ENCODE measurements around the gene CCDC34. TPM values are rescaled to one million over a fixed set of nuclear protein-coding genes. Genes with fewer than 3 reads are reported as not detected.

Gene CCDC34
- total and polyA plus RNA-seq, 2 of the 8 experiments (the other 6 are each of a cell fraction or from before 2014, with no cell fraction given) = 7.7 to 24.3 TPM

DNA sequence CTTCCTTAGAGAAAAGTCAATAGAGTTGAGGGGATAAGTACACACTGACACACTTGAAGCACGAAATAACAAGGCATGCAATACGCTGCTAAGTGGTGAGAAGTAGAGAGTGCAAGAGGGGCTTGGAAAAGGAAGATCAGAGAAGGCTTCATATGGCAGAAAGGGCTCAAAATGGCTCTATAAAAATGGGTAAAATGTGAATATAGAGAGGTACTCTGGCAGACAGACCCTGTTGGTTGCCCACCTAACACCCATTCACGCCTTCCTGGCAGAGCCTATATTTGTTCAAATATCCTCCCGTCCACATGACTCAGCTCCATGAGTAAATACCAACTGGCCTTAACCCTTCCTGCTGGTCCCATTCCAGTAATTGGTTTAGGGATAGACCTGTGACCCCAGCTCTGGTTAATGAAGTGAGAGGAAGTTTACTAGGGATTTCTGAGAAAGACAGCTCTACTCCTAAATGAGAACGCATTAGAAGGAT is 38.9 kb upstream of the CCDC34 start:
- Histone ChIP-seq H3K23ac (ENCODE audit: insufficient read length) (no peak overlapping the region), H2BK20ac (ENCODE audit: low read length) (no peak overlapping the region), H2AK5ac (ENCODE audit: low read depth, low read length) (no peak overlapping the region), H3K79me2 (ENCODE audit: control insufficient read depth in 1 of 2, insufficient read depth in 2 of 2, low read length in 2 of 2) (peaks cover 3 to 45% of the 10 kb centered on the region in 2 experiments; a peak in 3 of 4 replicates), H3K56ac (replicated peaks; ENCODE audit: insufficient read length, low read depth, low read length) (no peak overlapping the region), H4K91ac (replicated peaks; ENCODE audit: insufficient read length, low read length) (no peak overlapping the region), H3K4ac (replicated peaks; ENCODE audit: insufficient read length, low read depth, low read length) (no peak overlapping the region), H2AFZ (ENCODE audit: low read length) (no peak overlapping the region), H2BK12ac (ENCODE audit: low read depth, low read length) (no peak overlapping the region), H3K23me2 (ENCODE audit: low read depth, low read length) (no peaks in the 10 kb centered on the region), H3K14ac (ENCODE audit: insufficient read length) (no peak overlapping the region), H2BK5ac (ENCODE audit: low read depth, low read length) (no peak overlapping the region), H3K36me3 (ENCODE audit: control insufficient read depth in 2 of 4, insufficient read depth in 4 of 4, low read length in 3 of 4) (peaks cover 0 to 19% (median 5%) of the 10 kb centered on the region in 4 experiments; a peak in 5 of 8 replicates), H4K8ac (ENCODE audit: extremely low read depth, insufficient read depth, low read length) (no peak overlapping the region), H3K27ac (ENCODE audit: low read depth, low read length) (no peak overlapping the region), H3K9me3 (ENCODE audit: insufficient read depth in 2 of 2, low read depth in 1 of 2, low read length in 1 of 2) (no peaks in the 10 kb centered on the region), H3K79me1 (ENCODE audit: low read depth, low read length) (peaks cover 4% of the 10 kb centered on the region; the same call in 1 of the 2 replicates), H3K18ac (ENCODE audit: extremely low read depth, low read length) (no peak overlapping the region), H3K4me3 (ENCODE audit: extremely low read depth in 1 of 4, insufficient read depth in 2 of 4, low read depth in 3 of 4, low read length in 4 of 4) (no peak overlapping the region), H4K5ac (ENCODE audit: insufficient read length, low read depth, low read length) (no peak overlapping the region), H3K27me3 (replicated peaks in 1 of 4; ENCODE audit: control insufficient read depth in 3 of 4, extremely low read depth in 1 of 4, insufficient read depth in 3 of 4, low read length in 3 of 4) (no peaks in the 10 kb centered on the region), H2BK15ac (ENCODE audit: low read length) (no peak overlapping the region), H3K9ac (replicated peaks in 1 of 4; ENCODE audit: extremely low read depth in 1 of 4, low read depth in 3 of 4, low read length in 3 of 4) (no peak overlapping the region; a peak in 1 of 7 replicates), H4K20me1 (replicated peaks in 1 of 2; ENCODE audit: control insufficient read depth in 1 of 2, insufficient read depth in 2 of 2, low read length in 2 of 2) (peaks cover 4 to 13% of the 10 kb centered on the region in 2 experiments), H2BK120ac (replicated peaks; ENCODE audit: low read depth, low read length) (no peak overlapping the region), H3K4me2 (ENCODE audit: insufficient read depth in 1 of 2, low read depth in 2 of 2, low read length in 2 of 2) (no peak overlapping the region), H3K4me1 (replicated peaks in 1 of 4; ENCODE audit: control insufficient read depth in 3 of 4, insufficient read depth in 4 of 4, low read length in 3 of 4) (peaks cover 0 to 4% (median 0%) of the 10 kb centered on the region in 4 experiments; a peak in 1 of 7 replicates)
- FAIRE-seq = no peak
- ChIA-PET CTCF (ENCODE audit: partially characterized antibody) (interaction anchor here (0.7 to 2.3 kb wide), 4 partner anchors 12 to 84 kb away, joined by 3 to 7 read pairs (median 4); no protein-coding TSS in a partner anchor), POLR2A (ENCODE audit: partially characterized antibody) (interaction anchor here (1.1 kb wide), 2 partner anchors 42 to 69 kb away, joined by 3 read pairs; no protein-coding TSS in a partner anchor)
- WGBS, 2 experiments (ENCODE audit: extremely low coverage in 1 of 2, insufficient coverage in 1 of 2, insufficient read length in 1 of 2, insufficient replicate concordance in 2 of 2, low coverage in 1 of 2, low lambda C conversion rate in 2 of 2, missing lambda C conversion rate in 1 of 2) = 89% methylated on average over 5 of the region's 5 CpGs; no CpG with 5 or more reads in 1 of the 2 experiments
- DNase-seq (ENCODE audit: low read depth in 1 of 2, low spot score in 2 of 2) = no peak
- no peak for TF ChIP-seq SAP30 (IDR thresholded peaks at IDR 0.05; ENCODE audit: insufficient read depth, insufficient replicate concordance, low read length)

Data from H1 (cell line).